Gastroesophageal sphincter (tissue), 3 donors: Measurements from ENCODE around the gene BANF2.

Source experiments
- EP300 ChIP-seq: sonication (generic); formaldehyde crosslinking; IDR thresholded peaks from one replicate; pipeline ENCODE4 v1.6.1; 2017; ENCODE audit warnings: antibody characterized with exemption, mild to moderate bottlenecking
- POLR2A ChIP-seq, 2 donors: fragments of 450-650 bp; IDR thresholded peaks; one replicate each; pipeline ENCODE4 v1.6.1; 2017; ENCODE audit warnings: antibody characterized with exemption in 2 of 2, mild to moderate bottlenecking in 2 of 2, moderate library complexity in 1 of 2
- TF ChIP-seq, protein P1 (sequence below), 4 experiments: fragments of 200-600 bp in 2 of 4; fragments of 450-650 bp in 2 of 4; sonication (generic) in 1 of 4; IDR thresholded peaks; one replicate each; pipeline ENCODE4 v1.5.1; 2017 to 2019; ENCODE audit warnings: antibody characterized with exemption in 4 of 4, mild to moderate bottlenecking in 2 of 4, moderate library complexity in 2 of 4

DNA sequence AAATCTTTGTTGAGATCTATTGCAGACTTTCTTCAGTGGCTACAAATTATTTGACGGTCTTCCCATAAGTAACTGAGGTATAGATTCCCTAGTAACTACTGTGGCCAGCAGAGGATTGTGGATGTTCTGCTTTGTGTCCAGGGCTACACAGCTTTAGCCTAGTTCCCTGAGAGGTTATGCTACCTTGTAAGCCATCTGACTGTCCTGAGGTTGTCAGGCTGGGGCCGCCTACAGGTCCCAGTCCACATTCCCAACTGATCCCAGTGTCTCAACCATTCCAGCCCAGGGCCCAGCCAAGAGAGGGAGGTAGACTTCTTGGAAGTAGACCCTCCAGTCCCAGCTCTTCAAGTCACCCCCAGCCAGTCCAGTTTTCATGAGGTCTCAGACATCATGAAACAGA, 57.7 kb downstream of the BANF2 start:
- TF ChIP-seq POLR2A (IDR thresholded peaks at IDR 0.05) (no peak), EP300 (no peak)
- TF ChIP-seq, protein P1, sequence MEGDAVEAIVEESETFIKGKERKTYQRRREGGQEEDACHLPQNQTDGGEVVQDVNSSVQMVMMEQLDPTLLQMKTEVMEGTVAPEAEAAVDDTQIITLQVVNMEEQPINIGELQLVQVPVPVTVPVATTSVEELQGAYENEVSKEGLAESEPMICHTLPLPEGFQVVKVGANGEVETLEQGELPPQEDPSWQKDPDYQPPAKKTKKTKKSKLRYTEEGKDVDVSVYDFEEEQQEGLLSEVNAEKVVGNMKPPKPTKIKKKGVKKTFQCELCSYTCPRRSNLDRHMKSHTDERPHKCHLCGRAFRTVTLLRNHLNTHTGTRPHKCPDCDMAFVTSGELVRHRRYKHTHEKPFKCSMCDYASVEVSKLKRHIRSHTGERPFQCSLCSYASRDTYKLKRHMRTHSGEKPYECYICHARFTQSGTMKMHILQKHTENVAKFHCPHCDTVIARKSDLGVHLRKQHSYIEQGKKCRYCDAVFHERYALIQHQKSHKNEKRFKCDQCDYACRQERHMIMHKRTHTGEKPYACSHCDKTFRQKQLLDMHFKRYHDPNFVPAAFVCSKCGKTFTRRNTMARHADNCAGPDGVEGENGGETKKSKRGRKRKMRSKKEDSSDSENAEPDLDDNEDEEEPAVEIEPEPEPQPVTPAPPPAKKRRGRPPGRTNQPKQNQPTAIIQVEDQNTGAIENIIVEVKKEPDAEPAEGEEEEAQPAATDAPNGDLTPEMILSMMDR (IDR thresholded peaks at IDR 0.05), result no peak
